Ishikawa (cell line): ENCODE data around the gene STK38L.

Experiments used
- CEBPB ChIP-seq: IDR thresholded peaks from 2 replicates; pipeline ENCODE4 v1.6.1; 2012
- CREB1 ChIP-seq: IDR thresholded peaks from 2 replicates; pipeline ENCODE4 v1.6.1; 2012; ENCODE audit warnings: low read depth
- EGR1 ChIP-seq: IDR thresholded peaks from 2 replicates; pipeline ENCODE4 v1.6.1; 2012
- EP300 ChIP-seq: IDR thresholded peaks from 2 replicates; pipeline ENCODE4 v1.6.1; 2012; ENCODE audit warnings: borderline replicate concordance
- FOXM1 ChIP-seq: IDR thresholded peaks from 2 replicates; pipeline ENCODE4 v1.6.1; 2012; ENCODE audit warnings: low read depth, borderline replicate concordance
- MAX ChIP-seq: IDR thresholded peaks from 2 replicates; pipeline ENCODE4 v1.6.1; 2012
- NFIC ChIP-seq: IDR thresholded peaks from 2 replicates; pipeline ENCODE4 v1.6.1; 2012
- RAD21 ChIP-seq: IDR thresholded peaks from 2 replicates; pipeline ENCODE4 v1.6.1; 2012; ENCODE audit warnings: low read depth
- REST ChIP-seq: IDR thresholded peaks from 2 replicates; pipeline ENCODE4 v1.6.1; 2012; ENCODE audit warnings: low read depth, mild to moderate bottlenecking
- TAF1 ChIP-seq: IDR thresholded peaks from 2 replicates; pipeline ENCODE4 v1.6.1; 2012; ENCODE audit warnings: low read depth, mild to moderate bottlenecking
- TCF12 ChIP-seq: IDR thresholded peaks from 2 replicates; pipeline ENCODE4 v1.6.1; 2012; ENCODE audit warnings: low read depth
- TEAD4 ChIP-seq: IDR thresholded peaks from 2 replicates; pipeline ENCODE4 v1.6.1; 2012
- USF1 ChIP-seq: IDR thresholded peaks from 2 replicates; pipeline ENCODE4 v1.6.1; 2012
- YY1 ChIP-seq: IDR thresholded peaks from 2 replicates; pipeline ENCODE4 v1.6.1; 2012; ENCODE audit warnings: low read depth
- ZBTB7A ChIP-seq: IDR thresholded peaks from 2 replicates; pipeline ENCODE4 v1.6.1; 2012; ENCODE audit warnings: low read depth

STK38L gene

GRCh38 chr12:27260746-27261145 is 16.7 kb downstream of the STK38L start:
- TF ChIP-seq MAX (no peak), RAD21 (no peak), ZBTB7A (no peak), TAF1 (no peak), TEAD4 (no peak), USF1 (no peak), EGR1 (no peak), CREB1 (no peak), CEBPB (no peak), NFIC (no peak), EP300 (no peak), FOXM1 (no peak)

GRCh38 chr12:27261866-27262265 is 17.8 kb downstream of the STK38L start:
- TF ChIP-seq EP300: no peak
- TF ChIP-seq USF1: no peak
- TF ChIP-seq YY1: no peak
- no peak for TF ChIP-seq REST
- no peak for TF ChIP-seq FOXM1
- no peak for TF ChIP-seq TAF1
- TF ChIP-seq MAX: no peak
- TF ChIP-seq RAD21: no peak
- no peak for TF ChIP-seq TCF12
- TF ChIP-seq CREB1: no peak

GRCh38 chr12:27270148-27270547 is 26.1 kb downstream of the STK38L start:
- TF ChIP-seq MAX: no peak
- TF ChIP-seq YY1: no peak
- no peak for TF ChIP-seq REST
- no peak for TF ChIP-seq TEAD4
- no peak for TF ChIP-seq CREB1
- no peak for TF ChIP-seq FOXM1
- TF ChIP-seq CEBPB: no peak
- TF ChIP-seq USF1: no peak
- TF ChIP-seq EGR1: no peak

GRCh38 chr12:27271206-27271605 is 27.1 kb downstream of the STK38L start:
- TF ChIP-seq CEBPB (no peak), REST (no peak), ZBTB7A (no peak), NFIC (no peak), TCF12 (no peak), YY1 (no peak), TAF1 (no peak), USF1 (no peak), FOXM1 (no peak), RAD21 (no peak), MAX (no peak), TEAD4 (no peak), EGR1 (no peak), CREB1 (no peak), EP300 (no peak)
